GM19351 (cell line): ENCODE results near the gene F2.
"Not testable (repeated sequence)": the region's sequence is repeated elsewhere in the genome, so short reads cannot be mapped to it uniquely, and the experiment has no call there.

Experiments
- ATAC-seq: cut with Tn5 transposase; IDR thresholded peaks from one replicate; pipeline ENCODE4 v1.9.1; 2021; ENCODE audit warnings: mild to moderate bottlenecking, moderate library complexity; ENCODE audit not compliant: unreplicated experiment

Gene F2

GRCh38 chr11:46719048-46719542 is at the start of gene F2:
TSS of gene F2 (plus strand) at chr11:46719213. CDS start at chr11:46719236, 23 bp downstream.
- no peak for ATAC-seq

- no peak for ATAC-seq
Observed at GRCh38 chr11:46669711-46670139, 49.3 kb upstream of the F2 start.

- ATAC-seq = not testable (repeated sequence)
Observed at GRCh38 chr11:46670521-46670920, 48.5 kb upstream of the F2 start.

GRCh38 chr11:46671958-46672315 is 47.1 kb upstream of the F2 start:
- ATAC-seq = no peak

GRCh38 chr11:46672381-46672839 is 46.6 kb upstream of the F2 start:
- ATAC-seq = no peak

- ATAC-seq = no peak
Observed at GRCh38 chr11:46673713-46674462, 45.1 kb upstream of the F2 start.

- no peak for ATAC-seq
Observed at GRCh38 chr11:46674463-46675287, 44.3 kb upstream of the F2 start.

- ATAC-seq = no peak
Observed at GRCh38 chr11:46675288-46675851, 43.6 kb upstream of the F2 start.

- ATAC-seq = no peak
Observed at GRCh38 chr11:46675949-46676348, 43.1 kb upstream of the F2 start.

GRCh38 chr11:46676436-46677158 is 42.4 kb upstream of the F2 start:
- no peak for ATAC-seq

GRCh38 chr11:46677169-46677568 is 41.8 kb upstream of the F2 start:
- ATAC-seq = no peak

- no peak for ATAC-seq
Observed at GRCh38 chr11:46677991-46678740, 40.8 kb upstream of the F2 start.

- ATAC-seq = no peak
Observed at GRCh38 chr11:46678741-46679130, 40.3 kb upstream of the F2 start.

GRCh38 chr11:46679241-46680163 is 39.5 kb upstream of the F2 start:
- ATAC-seq = no peak

GRCh38 chr11:46680164-46680760 is 38.8 kb upstream of the F2 start:
- ATAC-seq = no peak

- ATAC-seq = no peak
Observed at GRCh38 chr11:46680815-46681214, 38.2 kb upstream of the F2 start.

- ATAC-seq = no peak
Observed at GRCh38 chr11:46681814-46682213, 37.2 kb upstream of the F2 start.
